A549 (cell line): ENCODE measurements around the gene SORBS1. TPM values are rescaled to one million over a fixed set of nuclear protein-coding genes. Genes with fewer than 3 reads are reported as not detected.

Source experiments
- ATAC-seq, 2 experiments: fragments of 200-7000 bp in 1 of 2; fragments of >200 bp in 1 of 2; cut with Nextera tagmentation in 1 of 2; cut with Tn5 transposase in 1 of 2; 3 replicates each; pipeline versions ENCODE4 v1.8.0 to v1.9.1; 2018 to 2020; ENCODE audit warnings: mild to moderate bottlenecking in 1 of 2, moderate library complexity in 1 of 2
- CTCF ChIA-PET: fragments of 300-600 bp; sonication (Branson Sonifier 250); formaldehyde crosslinking; extraction: SDS; loops from one replicate; lab custom pipeline; 2021; ENCODE audit warnings: antibody characterized with exemption, inconsistent platforms; lab: Yijun Ruan, JAX
- POLR2A ChIA-PET: fragments of 350-600 bp; formaldehyde crosslinking; extraction: SDS; loops from one replicate; lab custom pipeline; 2021; ENCODE audit warnings: antibody characterized with exemption, inconsistent platforms; lab: Yijun Ruan, JAX
- DNase-seq, 2 experiments: peaks; one replicate each; pipeline versions ENCODE4 v3.0.0 to v3.0.0-alpha.2; 2011 to 2016; ENCODE audit warnings: low read depth in 1 of 2, low spot score in 1 of 2
- FAIRE-seq: peaks from 2 replicates; lab custom pipeline; 2011; peaks lifted over from hg19 to GRCh38; lab: Jason Lieb, UNC
- H3K27ac ChIP-seq, 2 experiments: fragments of >200 bp; sonication (Bioruptor Twin); formaldehyde crosslinking; 3 replicates each; pipeline ENCODE4 v1.5.1; 2016 to 2017
- H3K4me1 ChIP-seq: fragments of >200 bp; sonication (Bioruptor Twin); formaldehyde crosslinking; 3 replicates; pipeline ENCODE4 v1.6.1; 2016
- H3K4me2 ChIP-seq: fragments of >200 bp; sonication (Bioruptor Twin); formaldehyde crosslinking; 3 replicates; pipeline ENCODE4 v1.6.1; 2016
- H3K4me3 ChIP-seq: fragments of >200 bp; sonication (Bioruptor Twin); formaldehyde crosslinking; 3 replicates; pipeline ENCODE4 v1.5.1; 2016
- H3K9me3 ChIP-seq: fragments of >200 bp; sonication (Bioruptor Twin); formaldehyde crosslinking; 3 replicates; pipeline ENCODE4 v1.6.1; 2016
- CBX2 ChIP-seq: fragments of 200-600 bp; sonication (generic); IDR thresholded peaks from 2 replicates; pipeline ENCODE4 v1.6.1; 2016; ENCODE audit warnings: low read depth, mild to moderate bottlenecking, borderline replicate concordance
- CTCF ChIP-seq: fragments of >200 bp; sonication (Bioruptor Twin); formaldehyde crosslinking; IDR thresholded peaks from 3 replicates; pipeline ENCODE4 v1.5.1; 2016
- FOSB ChIP-seq: fragments of 250-450 bp; sonication (Bioruptor Pico); IDR thresholded peaks from 2 replicates; pipeline ENCODE4 v1.5.0; 2020; ENCODE audit warnings: mild to moderate bottlenecking, moderate library complexity
- HEYL ChIP-seq: fragments of 250-450 bp; sonication (Bioruptor Pico); IDR thresholded peaks from 2 replicates; pipeline ENCODE4 v1.8.0; 2021; ENCODE audit warnings: mild to moderate bottlenecking, moderate library complexity
- KDM5A ChIP-seq: fragments of 200-600 bp; sonication (generic); IDR thresholded peaks from 2 replicates; pipeline ENCODE4 v1.6.1; 2016; ENCODE audit warnings: antibody characterized with exemption, mild to moderate bottlenecking
- MYC ChIP-seq: IDR thresholded peaks from 2 replicates; pipeline ENCODE4 v1.6.1; 2012; ENCODE audit warnings: mild to moderate bottlenecking, inconsistent platforms, low read length, improper control_type of control experiment, borderline replicate concordance
- WGBS: methylation state at CpG from one replicate; pipeline ENCODE4 v1.1.6; 2017; ENCODE audit errors: missing lambda C conversion rate; 5-methylcytosine and 5-hydroxymethylcytosine counted together
- polyA plus RNA-seq, 4 experiments: library from polyadenylated mRNA; depleted of rRNA in 3 of 4; stranded (reverse); fragments of >200 nt; fragmentation: RNase III in 1 of 4; extraction: RNeasy Plus Mini Kit Qiagen cat#74134 plus additional on column Dnase treatment in 1 of 4; gene quantifications; 2 replicates in 3 of 4; 3 replicates in 1 of 4; pipeline ENCODE4 v1.2.3, GENCODE V29; 2011 to 2017

SORBS1 gene
- polyA plus RNA-seq, 2 of the 4 experiments (the other 2 are of a cell fraction) = 0.39 to 0.80 TPM

DNA sequence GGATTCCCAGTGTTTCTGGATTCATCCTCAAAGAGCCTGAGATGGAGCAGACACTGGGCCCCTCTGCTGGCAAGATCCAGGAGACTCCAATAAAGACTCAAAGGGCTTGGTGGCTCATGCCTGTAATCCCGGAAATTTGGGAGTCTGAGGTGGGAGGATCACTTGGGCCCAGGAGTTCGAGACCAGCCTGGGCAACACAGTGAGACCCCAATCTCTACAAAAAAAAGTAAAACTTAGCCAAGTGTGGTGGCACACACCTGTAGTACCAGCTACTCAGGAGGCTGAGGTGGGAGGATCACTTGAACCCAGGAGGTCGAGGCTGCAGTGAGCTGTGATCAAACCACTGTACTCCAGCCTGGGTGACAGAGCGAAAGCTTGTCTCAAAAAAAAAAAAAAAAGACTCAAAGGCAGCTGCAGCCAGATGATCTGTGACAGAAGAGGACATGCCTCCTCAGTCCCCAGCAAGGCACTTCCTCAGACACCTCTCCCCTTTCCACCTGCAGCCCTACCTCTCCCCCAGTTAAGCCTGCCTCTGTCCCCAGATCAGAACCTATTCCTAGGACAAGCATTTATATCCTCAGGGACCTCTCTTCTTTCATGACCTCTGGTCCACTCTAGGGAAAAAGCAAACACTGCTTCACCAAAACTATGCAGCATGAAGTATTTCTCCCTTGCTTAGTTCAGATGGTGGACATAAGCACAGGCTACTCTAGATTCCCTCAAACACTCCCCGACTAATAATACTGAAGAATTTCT, 298.2 kb downstream of the SORBS1 start:
- Histone ChIP-seq H3K9me3 (no peaks in the 10 kb centered on the region), H3K27ac (peak overlapping the region in 1 of 2 experiments; percentile 90; a peak in 4 of 6 replicates), H3K4me1 (peaks cover 73% of the 10 kb centered on the region), H3K4me3 (no peak overlapping the region), H3K4me2 (no peak overlapping the region)
- DNase-seq (no peak), ATAC-seq (no peak), FAIRE-seq (no peak)
- POLR2A ChIA-PET = no interaction called here
- TF ChIP-seq HEYL (CRISPR knock-in tag) (no peak), MYC (no peak)
- CTCF ChIA-PET = interaction anchor here (1.0 to 4.6 kb wide), 3 partner anchors 16 to 57 kb away, joined by 3 to 30 read pairs (median 3); no protein-coding TSS in a partner anchor
- 74% methylated on average over 5 of the region's 5 CpGs for WGBS

GRCh38 chr10:95261926-95262325, 299.2 kb downstream of the SORBS1 start:
- DNase-seq (no peak), ATAC-seq (no peak), FAIRE-seq (no peak)
- no peak overlapping the region for H3K4me3 ChIP-seq
- CTCF ChIA-PET = interaction anchor here (1.0 to 4.6 kb wide), 5 partner anchors 15 to 59 kb away, joined by 3 to 30 read pairs (median 4); no protein-coding TSS in a partner anchor
- H3K4me1 ChIP-seq = peaks cover 63% of the 10 kb centered on the region
- WGBS = 91% methylated on average over 3 of the region's 3 CpGs
- POLR2A ChIA-PET = interaction anchor here (0.9 kb wide), 1 partner anchor 11 kb away, joined by 3 read pairs; no protein-coding TSS in a partner anchor
- TF ChIP-seq FOSB (no peak), CTCF (no peak), CBX2 (no peak), KDM5A (no peak)
- H3K27ac ChIP-seq = peak overlapping the region; percentile 74 to 90; a peak in 3 of 6 replicates
- peaks cover 2% of the 10 kb centered on the region; the same call in 1 of the 3 replicates for H3K9me3 ChIP-seq
- no peak overlapping the region for H3K4me2 ChIP-seq

Other genes with a start within 250 kb of the SORBS1 start
- gene ALDH18A1, start 95.3 kb upstream of the SORBS1 start, polyA plus RNA-seq (2011; rRNA removed) = 69.9 and 80.1 TPM in 2 replicates
- 41.8 to 44.3 TPM (median 43.1 TPM) in 3 replicates for gene ALDH18A1, start 95.3 kb upstream of the SORBS1 start, polyA plus RNA-seq (2017; fragmentation: RNase III; extraction: RNeasy Plus Mini Kit Qiagen cat#74134 plus additional on column Dnase treatment)
- 55.5 and 63.0 TPM in 2 replicates for gene TCTN3, start 132.6 kb upstream of the SORBS1 start, polyA plus RNA-seq (2011; rRNA removed)
- gene TCTN3, start 132.6 kb upstream of the SORBS1 start, polyA plus RNA-seq (2017; fragmentation: RNase III; extraction: RNeasy Plus Mini Kit Qiagen cat#74134 plus additional on column Dnase treatment) = 36.5 to 38.1 TPM (median 37.3 TPM) in 3 replicates
- 0.11 and 0.14 TPM in 2 replicates for gene ENTPD1, start 194.8 kb upstream of the SORBS1 start, polyA plus RNA-seq (2011; rRNA removed)
- 0.05 to 0.08 TPM (median 0.07 TPM) in 3 replicates for gene ENTPD1, start 194.8 kb upstream of the SORBS1 start, polyA plus RNA-seq (2017; fragmentation: RNase III; extraction: RNeasy Plus Mini Kit Qiagen cat#74134 plus additional on column Dnase treatment)